H9 (cell line): ENCODE data around the gene TMEM108. TPM values are rescaled to one million over a fixed set of nuclear protein-coding genes. Genes with fewer than 3 reads are reported as not detected.

Experiments
- DNase-seq: peaks from one replicate; pipeline ENCODE4 v3.0.0-alpha.2; 2017
- H2AFZ ChIP-seq: one replicate; pipeline ENCODE4 v1.6.1; 2013; ENCODE audit warnings: mild to moderate bottlenecking, low read length, control low read depth, moderate library complexity
- H2AK5ac ChIP-seq: 2 replicates; pipeline ENCODE4 v1.6.1; 2013; ENCODE audit warnings: low read length, control low read depth, mixed read lengths; ENCODE audit not compliant: insufficient read length
- H2BK120ac ChIP-seq: one replicate; pipeline ENCODE4 v1.6.1; 2013; ENCODE audit warnings: low read depth, mild to moderate bottlenecking, low read length, control low read depth, inconsistent platforms; ENCODE audit not compliant: poor library complexity, severe bottlenecking
- H2BK12ac ChIP-seq: 2 replicates; pipeline ENCODE4 v1.6.1; 2013; ENCODE audit warnings: low read length, control low read depth, mixed read lengths, low read depth; ENCODE audit not compliant: insufficient read length
- H2BK15ac ChIP-seq: 2 replicates; pipeline ENCODE4 v1.6.1; 2013; ENCODE audit warnings: low read depth, low read length, control low read depth
- H2BK20ac ChIP-seq: one replicate; pipeline ENCODE4 v1.6.1; 2013; ENCODE audit warnings: low read depth, mild to moderate bottlenecking, low read length, control low read depth, inconsistent platforms; ENCODE audit not compliant: poor library complexity, severe bottlenecking
- H2BK5ac ChIP-seq: 2 replicates; pipeline ENCODE4 v1.6.1; 2013; ENCODE audit warnings: low read length, control low read depth, mixed read lengths; ENCODE audit not compliant: insufficient read length
- H3K14ac ChIP-seq: 2 replicates; pipeline ENCODE4 v1.6.1; 2013; ENCODE audit warnings: low read length, control low read depth; ENCODE audit not compliant: insufficient read depth
- H3K18ac ChIP-seq: 2 replicates; pipeline ENCODE4 v1.6.1; 2013; ENCODE audit warnings: low read depth, mild to moderate bottlenecking, mixed read lengths, low read length, control low read depth; ENCODE audit not compliant: insufficient read length
- H3K23ac ChIP-seq: 2 replicates; pipeline ENCODE4 v1.6.1; 2013; ENCODE audit warnings: low read length, control low read depth, mixed read lengths, low read depth; ENCODE audit not compliant: insufficient read length
- H3K23me2 ChIP-seq: 2 replicates; pipeline ENCODE4 v1.6.1; 2013; ENCODE audit warnings: low read depth, mild to moderate bottlenecking, mixed read lengths, low read length, control low read depth; ENCODE audit not compliant: insufficient read length, poor library complexity, severe bottlenecking
- H3K27ac ChIP-seq: 2 replicates; pipeline ENCODE4 v1.5.1; 2013; ENCODE audit warnings: low read length, control low read depth, mixed read lengths, low read depth; ENCODE audit not compliant: insufficient read length
- H3K27me3 ChIP-seq: 2 replicates; pipeline ENCODE4 v1.6.1; 2013; ENCODE audit warnings: low read length, control low read depth, inconsistent platforms; ENCODE audit not compliant: insufficient read depth
- H3K4ac ChIP-seq: 2 replicates; pipeline ENCODE4 v1.6.1; 2013; ENCODE audit warnings: low read depth, mild to moderate bottlenecking, control low read depth, inconsistent platforms, low read length, moderate library complexity
- H3K4me1 ChIP-seq: 2 replicates; pipeline ENCODE4 v1.6.1; 2013; ENCODE audit warnings: low read length, control low read depth, inconsistent platforms; ENCODE audit not compliant: insufficient read depth
- H3K4me2 ChIP-seq: 2 replicates; pipeline ENCODE4 v1.6.1; 2013; ENCODE audit warnings: low read length, control low read depth, mixed read lengths; ENCODE audit not compliant: insufficient read length, insufficient read depth
- H3K56ac ChIP-seq: 2 replicates; pipeline ENCODE4 v1.6.1; 2013; ENCODE audit warnings: low read depth, mild to moderate bottlenecking, mixed read lengths, low read length, control low read depth; ENCODE audit not compliant: insufficient read length
- H3K79me1 ChIP-seq: 2 replicates; pipeline ENCODE4 v1.6.1; 2013; ENCODE audit warnings: low read depth, mild to moderate bottlenecking, moderate library complexity, low read length, control low read depth, inconsistent platforms; ENCODE audit not compliant: insufficient read depth, poor library complexity, severe bottlenecking
- H3K79me2 ChIP-seq: 2 replicates; pipeline ENCODE4 v1.6.1; 2013; ENCODE audit warnings: low read length, control low read depth, inconsistent platforms; ENCODE audit not compliant: insufficient read depth
- H3K9ac ChIP-seq: 2 replicates; pipeline ENCODE4 v1.6.1; 2013; ENCODE audit warnings: low read length, control low read depth, mixed read lengths; ENCODE audit not compliant: insufficient read length; ENCODE audit errors: extremely low read depth
- H3K9me3 ChIP-seq: one replicate; pipeline ENCODE4 v1.6.1; 2013; ENCODE audit warnings: low read depth, low read length, inconsistent platforms; ENCODE audit not compliant: control insufficient read depth
- H3T11ph ChIP-seq: one replicate; pipeline ENCODE4 v1.6.1; 2013; ENCODE audit warnings: mild to moderate bottlenecking, low read length, control low read depth, inconsistent platforms
- H4K20me1 ChIP-seq: one replicate; pipeline ENCODE4 v1.6.1; 2013; ENCODE audit not compliant: control insufficient read depth, insufficient read length, insufficient read depth
- H4K5ac ChIP-seq: 2 replicates; pipeline ENCODE4 v1.6.1; 2013; ENCODE audit warnings: low read depth, mild to moderate bottlenecking, mixed read lengths, low read length, control low read depth; ENCODE audit not compliant: insufficient read length
- H4K8ac ChIP-seq: replicated peaks from 2 replicates; pipeline ENCODE4 v1.6.1; 2013; ENCODE audit warnings: low read length, control low read depth, mixed read lengths, low read depth; ENCODE audit not compliant: insufficient read length
- H4K91ac ChIP-seq: 2 replicates; pipeline ENCODE4 v1.6.1; 2013; ENCODE audit warnings: low read depth, mild to moderate bottlenecking, moderate library complexity, mixed read lengths, low read length, control low read depth; ENCODE audit not compliant: insufficient read length
- H3K27ac Mint-ChIP-seq, 3 experiments: 2 replicates in 2 of 3; 3 replicates in 1 of 3; pipeline ENCODE4 v1.8.0; 2020 to 2021; ENCODE audit warnings: mixed read lengths in 3 of 3, mild to moderate bottlenecking in 1 of 3, moderate library complexity in 1 of 3
- H3K27me3 Mint-ChIP-seq: 2 replicates; pipeline ENCODE4 v1.8.0; 2021; ENCODE audit warnings: low read depth, mild to moderate bottlenecking, moderate library complexity, mixed read lengths
- H3K36me3 Mint-ChIP-seq, 3 experiments: 2 replicates in 2 of 3; 3 replicates in 1 of 3; pipeline ENCODE4 v1.8.0; 2020 to 2021; ENCODE audit warnings: low read depth in 3 of 3, mixed read lengths in 3 of 3; ENCODE audit not compliant: insufficient read depth in 1 of 3
- H3K4me1 Mint-ChIP-seq, 2 experiments: 2 replicates each; pipeline ENCODE4 v1.8.0; 2020; ENCODE audit warnings: mixed read lengths in 2 of 2
- H3K4me3 Mint-ChIP-seq, 2 experiments: 2 replicates in 1 of 2; 3 replicates in 1 of 2; pipeline ENCODE4 v1.8.0; 2020 to 2021; ENCODE audit warnings: mild to moderate bottlenecking in 2 of 2, mixed read lengths in 2 of 2, moderate library complexity in 1 of 2
- H3K9me3 Mint-ChIP-seq, 2 experiments: 2 replicates in 1 of 2; 3 replicates in 1 of 2; pipeline ENCODE4 v1.8.0; 2020; ENCODE audit warnings: mild to moderate bottlenecking in 2 of 2, mixed read lengths in 2 of 2, moderate library complexity in 1 of 2
- WGBS: extraction: QIAGEN DNeasy Blood & Tissue Kit; methylation state at CpG from one replicate; pipeline ENCODE4 v1.1.7; 2013; ENCODE audit warnings: missing lambda C conversion rate, low lambda C conversion rate, mixed read lengths; ENCODE audit not compliant: insufficient read length; ENCODE audit errors: extremely low coverage; 5-methylcytosine and 5-hydroxymethylcytosine counted together
- total RNA-seq: library from RNA; stranded (reverse); gene quantifications from 2 replicates; pipeline ENCODE4 v1.2.1, GENCODE V29; 2021
- TF ChIP-seq, protein P1 (sequence below): fragments of 200-600 bp; sonication (generic); conservative IDR thresholded peaks from 3 replicates; pipeline ENCODE4 v1.8.0; 2021; ENCODE audit warnings: antibody characterized with exemption, mild to moderate bottlenecking

The TMEM108 gene
- total RNA-seq, 1 experiment from 2014 or later, result 5.0 TPM

DNA sequence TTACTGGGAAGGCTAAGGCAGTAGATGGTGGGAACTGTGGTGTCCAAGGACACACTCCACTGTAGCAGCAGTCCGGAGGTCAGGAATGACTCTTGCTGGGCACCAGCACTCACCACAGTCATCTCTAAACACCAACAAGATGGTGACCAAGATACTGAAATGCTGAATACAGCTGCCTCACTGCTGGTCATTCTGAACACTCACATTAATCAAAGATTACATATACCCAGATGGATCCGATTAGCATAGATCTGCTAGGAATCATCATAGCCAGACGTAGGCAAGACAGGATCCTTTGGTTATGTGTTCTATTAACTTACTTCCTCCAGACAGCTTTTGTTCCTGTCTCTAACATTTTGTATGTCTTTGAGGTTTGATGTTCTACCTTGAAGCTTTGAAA, 226.7 kb downstream of the TMEM108 start:
- H2AFZ ChIP-seq, result no peak overlapping the region
- no peak overlapping the region for H3K4ac ChIP-seq
- TF ChIP-seq, protein P1, sequence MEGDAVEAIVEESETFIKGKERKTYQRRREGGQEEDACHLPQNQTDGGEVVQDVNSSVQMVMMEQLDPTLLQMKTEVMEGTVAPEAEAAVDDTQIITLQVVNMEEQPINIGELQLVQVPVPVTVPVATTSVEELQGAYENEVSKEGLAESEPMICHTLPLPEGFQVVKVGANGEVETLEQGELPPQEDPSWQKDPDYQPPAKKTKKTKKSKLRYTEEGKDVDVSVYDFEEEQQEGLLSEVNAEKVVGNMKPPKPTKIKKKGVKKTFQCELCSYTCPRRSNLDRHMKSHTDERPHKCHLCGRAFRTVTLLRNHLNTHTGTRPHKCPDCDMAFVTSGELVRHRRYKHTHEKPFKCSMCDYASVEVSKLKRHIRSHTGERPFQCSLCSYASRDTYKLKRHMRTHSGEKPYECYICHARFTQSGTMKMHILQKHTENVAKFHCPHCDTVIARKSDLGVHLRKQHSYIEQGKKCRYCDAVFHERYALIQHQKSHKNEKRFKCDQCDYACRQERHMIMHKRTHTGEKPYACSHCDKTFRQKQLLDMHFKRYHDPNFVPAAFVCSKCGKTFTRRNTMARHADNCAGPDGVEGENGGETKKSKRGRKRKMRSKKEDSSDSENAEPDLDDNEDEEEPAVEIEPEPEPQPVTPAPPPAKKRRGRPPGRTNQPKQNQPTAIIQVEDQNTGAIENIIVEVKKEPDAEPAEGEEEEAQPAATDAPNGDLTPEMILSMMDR, result no peak
- H2BK12ac ChIP-seq, result no peak overlapping the region
- no peak overlapping the region for H3T11ph ChIP-seq
- H3K79me2 ChIP-seq, result no peaks in the 10 kb centered on the region
- H3K23ac ChIP-seq, result no peak overlapping the region
- H3K56ac ChIP-seq, result no peak overlapping the region
- no peak overlapping the region for H4K8ac ChIP-seq
- H3K18ac ChIP-seq, result no peak overlapping the region
- no peak overlapping the region for H4K91ac ChIP-seq
- H3K79me1 ChIP-seq, result no peaks in the 10 kb centered on the region
- Mint-ChIP-seq H3K27me3 (no peaks in the 10 kb centered on the region), H3K36me3 (no peaks in the 10 kb centered on the region), H3K27ac (no peak overlapping the region), H3K4me1 (no peaks in the 10 kb centered on the region), H3K4me3 (no peak overlapping the region), H3K9me3 (no peaks in the 10 kb centered on the region)
- H2BK120ac ChIP-seq, result no peak overlapping the region
- H3K4me2 ChIP-seq, result no peak overlapping the region
- no peak for DNase-seq
- no peaks in the 10 kb centered on the region for H3K4me1 ChIP-seq
- no peak overlapping the region for H2BK5ac ChIP-seq
- H3K27ac ChIP-seq, result no peak overlapping the region
- H3K23me2 ChIP-seq, result no peaks in the 10 kb centered on the region
- H2AK5ac ChIP-seq, result no peak overlapping the region
- no peak overlapping the region for H2BK15ac ChIP-seq
- H4K20me1 ChIP-seq, result no peaks in the 10 kb centered on the region
- no peak overlapping the region for H3K14ac ChIP-seq
- no peak overlapping the region for H4K5ac ChIP-seq
- no peak overlapping the region for H3K9ac ChIP-seq
- no CpG with 5 or more reads among the region's 3 CpGs for WGBS
- no peaks in the 10 kb centered on the region for H3K9me3 ChIP-seq
- no peak overlapping the region for H2BK20ac ChIP-seq
- no peaks in the 10 kb centered on the region for H3K27me3 ChIP-seq
